ENCODE data around the gene GSDMA. TPM values are rescaled to one million over a fixed set of nuclear protein-coding genes. Genes with fewer than 3 reads are reported as not detected.

The GSDMA gene
- total RNA-seq, 2 experiments from 2014 or later, result 0.15 to 0.57 TPM

GRCh38 chr17:39935909-39936308, 26.9 kb upstream of the GSDMA start:
- H3K9me3 ChIP-seq (ENCODE audit: low read length), result no peaks in the 10 kb centered on the region
- no TSS peak for BruUV-seq (replicated peaks)
- no peak overlapping the region for H3K27ac ChIP-seq (ENCODE audit: low read depth, low read length, poor library complexity, severe bottlenecking)
- no peak overlapping the region for H3K4me2 ChIP-seq (ENCODE audit: low read length)
- no peaks in the 10 kb centered on the region for H3K36me3 ChIP-seq (ENCODE audit: insufficient read depth, low read length)
- intact Hi-C loops (cut with micrococcal nuclease; ENCODE audit: unreplicated experiment), result no loop called here
- DNase-seq (ENCODE audit: low spot score), result no peak
- no peaks in the 10 kb centered on the region for H3K79me2 ChIP-seq (ENCODE audit: insufficient read depth, low read depth, low read length)
- no peak overlapping the region for H3K4me3 ChIP-seq (ENCODE audit: low read depth, low read length, poor library complexity, severe bottlenecking)
- TF ChIP-seq EZH2phosphoT487 (IDR thresholded peaks at IDR 0.05; ENCODE audit: borderline replicate concordance, low read depth, low read length) (no peak), CTCF (conservative IDR thresholded peaks at IDR 0.05; ENCODE audit: low read length) (no peak)
- H2AFZ ChIP-seq (ENCODE audit: low read length), result no peak overlapping the region
- no peaks in the 10 kb centered on the region for H3K9me2 ChIP-seq (ENCODE audit: insufficient read depth, low read length)
- CTCF ChIA-PET (ENCODE audit: unreplicated experiment), result interaction anchor here (0.6 kb wide), 1 partner anchor 15 kb away, joined by 3 read pairs; no protein-coding TSS in a partner anchor
- POLR2A ChIA-PET, result no interaction called here
- no peaks in the 10 kb centered on the region for H4K20me1 ChIP-seq (ENCODE audit: insufficient read depth, low read length)
- H3K4me1 ChIP-seq (ENCODE audit: insufficient read depth, low read length, poor library complexity, severe bottlenecking), result peaks cover 16% of the 10 kb centered on the region

GRCh38 chr17:39937447-39937846, 25.4 kb upstream of the GSDMA start:
- no peak overlapping the region for H3K27ac ChIP-seq (ENCODE audit: low read depth, low read length, poor library complexity, severe bottlenecking)
- H3K9me3 ChIP-seq (ENCODE audit: low read length), result no peaks in the 10 kb centered on the region
- H2AFZ ChIP-seq (ENCODE audit: low read length), result no peak overlapping the region
- H3K4me3 ChIP-seq (ENCODE audit: low read depth, low read length, poor library complexity, severe bottlenecking), result no peak overlapping the region
- intact Hi-C loops (cut with micrococcal nuclease; ENCODE audit: unreplicated experiment), result no loop called here
- ChIA-PET CTCF (ENCODE audit: unreplicated experiment) (no interaction called here), POLR2A (interaction anchor here (0.7 kb wide), 1 partner anchor 10 kb away, joined by 3 read pairs; the partner anchor contains the start of gene ORMDL3)
- BruUV-seq (replicated peaks), result no TSS peak
- DNase-seq (ENCODE audit: low spot score), result no peak
- TF ChIP-seq CTCF (conservative IDR thresholded peaks at IDR 0.05; ENCODE audit: low read length) (no peak), EZH2phosphoT487 (IDR thresholded peaks at IDR 0.05; ENCODE audit: borderline replicate concordance, low read depth, low read length) (no peak)
- peaks cover 16% of the 10 kb centered on the region for H3K4me1 ChIP-seq (ENCODE audit: insufficient read depth, low read length, poor library complexity, severe bottlenecking)
- no peaks in the 10 kb centered on the region for H3K36me3 ChIP-seq (ENCODE audit: insufficient read depth, low read length)
- no peaks in the 10 kb centered on the region for H4K20me1 ChIP-seq (ENCODE audit: insufficient read depth, low read length)
- H3K4me2 ChIP-seq (ENCODE audit: low read length), result no peak overlapping the region
- no peaks in the 10 kb centered on the region for H3K79me2 ChIP-seq (ENCODE audit: insufficient read depth, low read depth, low read length)
- no peaks in the 10 kb centered on the region for H3K9me2 ChIP-seq (ENCODE audit: insufficient read depth, low read length)

GRCh38 chr17:39938140-39938869, 24.5 kb upstream of the GSDMA start:
- Histone ChIP-seq H3K9me3 (ENCODE audit: low read length) (no peaks in the 10 kb centered on the region), H3K79me2 (ENCODE audit: insufficient read depth, low read depth, low read length) (no peaks in the 10 kb centered on the region), H3K9me2 (ENCODE audit: insufficient read depth, low read length) (no peaks in the 10 kb centered on the region), H4K20me1 (ENCODE audit: insufficient read depth, low read length) (no peaks in the 10 kb centered on the region), H3K4me1 (ENCODE audit: insufficient read depth, low read length, poor library complexity, severe bottlenecking) (peaks cover 16% of the 10 kb centered on the region), H3K36me3 (ENCODE audit: insufficient read depth, low read length) (no peaks in the 10 kb centered on the region), H3K4me2 (ENCODE audit: low read length) (no peak overlapping the region), H3K4me3 (ENCODE audit: low read depth, low read length, poor library complexity, severe bottlenecking) (no peak overlapping the region), H3K27ac (ENCODE audit: low read depth, low read length, poor library complexity, severe bottlenecking) (no peak overlapping the region), H2AFZ (ENCODE audit: low read length) (no peak overlapping the region)
- no peak for DNase-seq (ENCODE audit: low spot score)
- ChIA-PET CTCF (ENCODE audit: unreplicated experiment) (no interaction called here), POLR2A (interaction anchor here (0.6 to 0.7 kb wide), 3 partner anchors 11 to 186 kb away, joined by 3 to 4 read pairs (median 3); partner anchors contain the start of genes GSDMB and ORMDL3)
- TF ChIP-seq EZH2phosphoT487 (IDR thresholded peaks at IDR 0.05; ENCODE audit: borderline replicate concordance, low read depth, low read length), result no peak
- no peak for TF ChIP-seq CTCF (conservative IDR thresholded peaks at IDR 0.05; ENCODE audit: low read length)
- BruUV-seq (replicated peaks), result no TSS peak
- intact Hi-C loops (cut with micrococcal nuclease; ENCODE audit: unreplicated experiment), result no loop called here

Data from OCI-LY7 (cell line).